ENCODE results near the gene STK32B.

DNA sequence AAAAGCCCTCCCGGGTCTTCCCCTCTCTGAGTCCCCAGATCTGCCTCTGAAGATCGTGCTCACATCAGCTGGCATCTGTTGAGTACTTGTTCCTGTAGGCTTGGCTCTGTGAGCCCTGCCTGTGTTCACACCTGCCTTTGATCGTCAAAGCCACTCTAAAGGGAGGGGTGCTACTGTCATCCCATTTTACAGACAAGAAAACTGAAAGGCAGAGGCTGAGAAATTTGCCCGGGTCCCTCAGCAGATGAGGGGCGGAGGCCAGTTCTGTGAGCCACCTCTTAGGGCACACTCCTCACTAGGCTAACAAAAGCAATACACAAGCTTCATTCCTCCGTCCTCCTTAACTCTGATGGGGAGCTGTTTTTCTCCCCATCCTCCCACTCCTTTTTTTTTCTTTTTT is 32.7 kb upstream of the STK32B start:
- TF ChIP-seq, protein P1, sequence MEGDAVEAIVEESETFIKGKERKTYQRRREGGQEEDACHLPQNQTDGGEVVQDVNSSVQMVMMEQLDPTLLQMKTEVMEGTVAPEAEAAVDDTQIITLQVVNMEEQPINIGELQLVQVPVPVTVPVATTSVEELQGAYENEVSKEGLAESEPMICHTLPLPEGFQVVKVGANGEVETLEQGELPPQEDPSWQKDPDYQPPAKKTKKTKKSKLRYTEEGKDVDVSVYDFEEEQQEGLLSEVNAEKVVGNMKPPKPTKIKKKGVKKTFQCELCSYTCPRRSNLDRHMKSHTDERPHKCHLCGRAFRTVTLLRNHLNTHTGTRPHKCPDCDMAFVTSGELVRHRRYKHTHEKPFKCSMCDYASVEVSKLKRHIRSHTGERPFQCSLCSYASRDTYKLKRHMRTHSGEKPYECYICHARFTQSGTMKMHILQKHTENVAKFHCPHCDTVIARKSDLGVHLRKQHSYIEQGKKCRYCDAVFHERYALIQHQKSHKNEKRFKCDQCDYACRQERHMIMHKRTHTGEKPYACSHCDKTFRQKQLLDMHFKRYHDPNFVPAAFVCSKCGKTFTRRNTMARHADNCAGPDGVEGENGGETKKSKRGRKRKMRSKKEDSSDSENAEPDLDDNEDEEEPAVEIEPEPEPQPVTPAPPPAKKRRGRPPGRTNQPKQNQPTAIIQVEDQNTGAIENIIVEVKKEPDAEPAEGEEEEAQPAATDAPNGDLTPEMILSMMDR (conservative IDR thresholded peaks at IDR 0.05), result no peak
- TF ChIP-seq ZFX (IDR thresholded peaks at IDR 0.05), result no peak

Measured in C4-2B (cell line).